GM19397 (cell line): Measurements from ENCODE around the gene MBOAT7.
A peak's percentile ranks its signal among the peaks of the same experiment; 100 is the strongest.
"Not testable (repeated sequence)": the region's sequence is repeated elsewhere in the genome, so short reads cannot be mapped to it uniquely, and the experiment has no call there.

Experiments used
- ATAC-seq: cut with Tn5 transposase; IDR thresholded peaks from one replicate; pipeline ENCODE4 v1.9.1; 2021; ENCODE audit warnings: mild to moderate bottlenecking, moderate library complexity; ENCODE audit not compliant: unreplicated experiment

Gene MBOAT7

DNA sequence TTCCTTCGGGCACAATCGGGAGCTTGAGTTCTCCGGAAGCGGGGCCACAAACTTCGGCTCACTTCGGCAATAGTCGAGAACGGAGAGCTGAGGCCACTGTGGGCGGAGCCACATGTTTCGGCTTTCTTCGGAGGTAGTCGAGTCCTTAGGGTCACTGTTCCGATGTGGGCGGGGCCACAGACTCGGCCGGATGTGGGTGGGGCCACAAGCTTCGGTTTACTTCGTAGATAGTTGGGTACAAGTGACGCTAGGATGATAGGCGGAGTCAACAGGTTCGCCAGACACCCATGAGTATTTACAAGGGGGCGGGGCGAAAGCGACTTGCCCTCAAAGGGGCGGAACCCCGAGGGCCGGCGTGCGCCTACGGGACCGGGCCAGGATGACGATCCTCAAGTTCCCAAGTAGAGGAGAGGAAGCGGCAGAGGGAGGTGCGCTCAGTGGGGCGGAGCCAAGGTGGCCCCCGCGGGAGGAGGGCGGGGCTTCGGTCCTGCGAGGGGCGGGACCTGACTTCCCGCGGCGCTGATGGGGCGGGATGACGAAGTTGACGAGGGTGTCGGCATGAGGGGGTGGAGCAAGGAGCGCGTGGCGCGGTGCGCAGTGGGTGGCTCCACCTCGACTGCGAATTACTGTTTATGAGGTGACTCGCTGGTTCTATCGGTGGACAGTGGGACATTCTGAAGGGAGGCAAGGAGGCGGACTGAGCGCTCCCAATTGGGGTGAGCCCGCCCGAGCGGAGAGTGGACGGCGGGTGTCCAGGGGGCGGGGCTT, 539 bp upstream of the MBOAT7 start:
- peak; percentile 43 for ATAC-seq

DNA sequence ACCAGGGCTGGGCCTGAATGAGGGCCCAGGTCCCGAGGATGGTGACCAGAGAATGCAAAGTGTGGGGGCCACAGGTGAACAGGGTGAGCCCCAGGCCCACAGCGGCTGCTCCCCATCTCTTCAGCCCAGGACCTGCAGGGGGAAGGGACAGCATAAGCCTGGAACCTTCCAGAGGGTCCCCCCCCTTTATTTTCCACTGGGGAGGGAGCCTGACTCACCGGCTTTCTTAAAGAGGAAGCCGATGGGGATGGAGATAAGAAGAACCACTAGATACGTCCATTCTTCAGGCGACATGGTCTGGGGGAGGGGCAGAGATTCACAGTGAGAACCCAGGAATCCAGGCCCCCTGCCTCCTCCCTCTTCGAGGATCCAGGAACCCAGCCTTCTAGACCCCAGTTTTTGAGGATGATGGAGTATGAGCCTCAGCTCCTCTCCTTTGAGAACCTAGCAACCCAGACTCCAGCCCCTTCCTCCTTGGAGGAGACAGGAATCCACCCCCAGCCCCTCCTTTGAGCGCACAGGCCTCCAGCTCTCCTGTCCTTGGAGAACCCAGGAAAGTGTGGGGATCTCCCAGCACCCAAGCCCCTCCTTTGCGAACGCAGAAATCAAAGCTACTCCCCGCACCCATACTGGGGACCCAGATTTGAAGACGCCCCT, 1.0 kb downstream of the MBOAT7 start:
- no peak for ATAC-seq

- no peak for ATAC-seq
Measured at GRCh38 chr19:54186934-54187381, 2.4 kb downstream of the MBOAT7 start.

GRCh38 chr19:54186351-54186750, 3.0 kb downstream of the MBOAT7 start:
- no peak for ATAC-seq

GRCh38 chr19:54183431-54183830, 5.9 kb downstream of the MBOAT7 start:
- ATAC-seq = no peak

DNA sequence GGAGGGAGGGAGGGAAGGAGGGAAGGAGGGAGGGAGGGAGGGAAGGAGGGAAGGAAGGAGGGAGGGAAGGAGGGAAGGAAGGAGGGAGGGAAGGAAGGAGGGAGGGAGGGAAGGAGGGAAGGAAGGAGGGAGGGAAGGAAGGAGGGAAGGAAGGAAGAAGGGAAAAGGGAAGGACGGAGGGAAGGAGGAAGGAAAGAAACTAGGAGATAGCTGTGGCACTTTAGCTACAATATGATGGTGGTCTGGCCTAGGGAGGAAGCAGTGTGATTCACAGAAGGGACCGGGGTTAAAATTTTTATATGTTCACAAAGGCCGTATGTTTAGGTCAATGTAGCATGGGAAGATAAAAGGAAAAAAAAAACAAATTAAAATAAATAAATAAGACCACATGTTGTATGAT, 7.5 kb downstream of the MBOAT7 start:
- not testable (repeated sequence) for ATAC-seq

DNA sequence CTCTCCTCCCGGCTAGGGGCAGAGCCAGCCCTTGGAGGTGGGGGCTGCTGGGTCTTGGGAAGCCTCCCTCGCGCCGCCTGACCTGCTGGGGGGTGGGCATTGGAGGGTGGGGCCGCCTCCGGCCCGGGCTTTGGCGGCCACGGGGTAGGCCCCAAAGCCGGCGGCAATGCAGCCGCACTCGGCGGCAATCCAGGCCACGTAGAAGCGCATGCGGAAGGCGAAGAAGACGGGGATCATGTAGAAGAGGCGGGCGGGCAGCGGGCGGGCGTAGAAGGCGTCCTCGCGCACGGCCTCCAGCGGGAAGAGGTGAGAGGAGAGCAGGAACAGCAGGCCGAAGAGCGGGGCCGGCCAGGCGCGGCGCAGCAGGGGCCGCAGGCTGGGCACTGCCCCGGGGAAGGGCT, 8.7 kb downstream of the MBOAT7 start:
- no peak for ATAC-seq

GRCh38 chr19:54179921-54180461, 9.4 kb downstream of the MBOAT7 start:
- no peak for ATAC-seq

DNA sequence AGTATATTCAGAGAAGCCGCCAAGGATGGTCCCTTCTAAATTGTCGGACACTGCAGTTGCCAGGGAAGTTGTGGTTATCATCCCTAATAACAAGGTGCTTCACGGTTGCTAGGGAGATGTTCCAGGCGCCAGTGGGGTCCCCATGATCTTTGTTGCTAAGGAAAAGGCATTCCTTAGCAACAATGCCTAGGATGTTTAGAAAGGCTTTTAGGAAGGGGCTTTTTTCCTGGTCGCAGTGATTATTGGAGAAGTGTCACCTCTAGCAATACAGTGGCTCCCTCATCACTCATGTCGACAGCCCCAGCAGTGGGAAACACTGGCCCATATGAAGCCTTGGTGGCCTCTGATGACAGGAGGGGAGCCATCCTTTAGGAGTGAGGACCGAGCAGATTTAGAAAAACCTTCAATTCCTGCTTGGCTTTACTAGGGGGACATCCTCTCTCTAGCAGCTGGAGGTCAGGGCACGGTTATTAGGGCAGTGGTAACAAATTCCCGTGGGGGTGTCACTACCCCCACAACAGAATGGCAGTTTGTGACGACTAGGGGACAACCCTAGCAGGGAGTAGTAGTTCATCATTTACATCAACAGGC, 10.0 kb downstream of the MBOAT7 start:
- ATAC-seq = no peak

DNA sequence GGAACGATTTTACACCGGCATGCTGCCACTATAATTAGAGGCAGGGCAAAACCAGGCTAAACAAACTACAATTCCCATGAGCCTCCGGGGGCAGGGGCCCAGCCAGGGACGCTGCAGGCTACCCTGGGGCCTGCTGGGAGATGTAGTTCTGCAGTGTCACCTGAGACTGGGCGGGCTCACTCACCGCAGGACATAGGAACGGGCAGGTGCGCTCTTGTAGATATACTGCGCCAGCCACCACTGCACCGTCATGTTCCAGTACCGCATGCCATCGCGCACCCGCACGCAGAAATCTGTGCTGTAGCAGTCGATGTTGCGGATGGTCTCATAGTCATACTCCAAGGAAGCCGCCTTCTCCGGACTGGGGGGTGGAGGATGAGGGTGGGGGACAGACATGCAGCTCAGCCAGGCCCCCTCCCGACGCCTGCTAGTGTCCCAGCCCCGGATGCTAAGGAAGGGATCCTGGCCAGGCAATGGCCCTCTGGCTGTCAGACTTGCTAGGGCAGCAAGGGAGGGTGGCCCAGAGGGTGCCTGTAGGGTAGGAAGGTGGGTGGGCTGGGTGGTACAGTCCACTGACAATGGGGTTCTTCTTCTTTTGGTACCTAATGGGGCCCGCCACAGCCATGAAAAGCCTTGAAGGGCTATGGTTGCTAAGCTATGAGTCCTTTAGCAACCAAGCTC, 10.7 kb downstream of the MBOAT7 start:
- ATAC-seq = no peak

DNA sequence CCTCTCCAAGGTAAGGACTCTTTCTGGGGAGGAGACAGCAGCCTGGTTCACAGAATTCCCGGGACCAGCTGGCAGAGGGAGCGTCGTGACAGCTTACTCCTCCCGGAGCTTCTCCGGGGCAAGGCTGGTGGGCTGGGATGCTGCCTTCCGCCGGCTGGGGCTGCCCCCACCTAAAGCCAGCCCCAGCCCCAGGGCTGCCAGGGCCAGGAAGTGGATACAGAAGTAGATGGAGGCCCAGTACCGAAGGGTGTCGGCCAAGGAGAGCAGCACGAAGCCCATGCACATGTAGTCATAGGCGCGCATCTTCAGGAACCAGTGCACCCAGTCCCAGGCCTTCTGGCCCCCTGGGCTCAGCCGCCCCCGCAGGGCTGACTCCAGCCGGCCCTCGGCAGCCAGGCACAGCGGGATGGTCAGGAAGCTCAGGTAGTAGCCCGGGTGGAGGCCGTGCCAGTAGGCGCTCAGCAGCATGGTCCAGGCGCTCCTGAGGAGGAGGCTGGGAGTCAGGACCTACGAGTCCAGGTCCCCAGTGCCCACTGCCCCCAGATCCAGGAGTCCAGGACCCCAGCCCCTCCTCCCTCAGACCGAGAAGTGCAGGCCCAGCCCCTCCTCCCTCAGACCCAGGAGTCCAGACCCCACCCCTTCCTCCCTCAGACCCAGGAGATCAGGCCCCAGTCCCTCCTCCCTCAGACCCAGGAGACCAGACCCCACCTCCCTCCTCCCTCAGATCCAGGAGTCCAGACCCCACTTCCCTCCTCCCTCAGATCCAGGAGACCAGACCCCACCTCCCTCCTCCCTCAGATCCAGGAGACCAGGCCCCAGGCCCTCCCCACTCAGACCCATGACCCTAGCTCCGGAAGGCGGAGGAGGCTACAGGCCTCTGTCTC, 15.2 kb downstream of the MBOAT7 start:
- ATAC-seq = no peak

DNA sequence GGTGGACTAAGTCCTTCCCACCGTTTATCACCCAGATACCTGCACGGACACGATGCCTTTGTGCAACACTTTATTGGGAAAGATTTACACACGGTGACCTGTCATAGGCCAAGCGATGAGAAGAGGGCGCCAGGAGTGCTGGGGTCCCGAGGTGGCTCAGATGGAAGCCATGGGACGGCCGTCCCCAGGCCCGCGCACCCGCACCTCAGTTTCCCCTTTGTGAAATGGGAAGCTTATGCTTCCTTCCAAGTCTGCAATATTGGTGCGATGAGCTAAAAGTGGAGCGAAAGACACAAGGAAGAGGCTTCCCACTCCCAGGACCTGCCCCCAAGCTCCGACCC, 16.1 kb downstream of the MBOAT7 start:
- no peak for ATAC-seq

DNA sequence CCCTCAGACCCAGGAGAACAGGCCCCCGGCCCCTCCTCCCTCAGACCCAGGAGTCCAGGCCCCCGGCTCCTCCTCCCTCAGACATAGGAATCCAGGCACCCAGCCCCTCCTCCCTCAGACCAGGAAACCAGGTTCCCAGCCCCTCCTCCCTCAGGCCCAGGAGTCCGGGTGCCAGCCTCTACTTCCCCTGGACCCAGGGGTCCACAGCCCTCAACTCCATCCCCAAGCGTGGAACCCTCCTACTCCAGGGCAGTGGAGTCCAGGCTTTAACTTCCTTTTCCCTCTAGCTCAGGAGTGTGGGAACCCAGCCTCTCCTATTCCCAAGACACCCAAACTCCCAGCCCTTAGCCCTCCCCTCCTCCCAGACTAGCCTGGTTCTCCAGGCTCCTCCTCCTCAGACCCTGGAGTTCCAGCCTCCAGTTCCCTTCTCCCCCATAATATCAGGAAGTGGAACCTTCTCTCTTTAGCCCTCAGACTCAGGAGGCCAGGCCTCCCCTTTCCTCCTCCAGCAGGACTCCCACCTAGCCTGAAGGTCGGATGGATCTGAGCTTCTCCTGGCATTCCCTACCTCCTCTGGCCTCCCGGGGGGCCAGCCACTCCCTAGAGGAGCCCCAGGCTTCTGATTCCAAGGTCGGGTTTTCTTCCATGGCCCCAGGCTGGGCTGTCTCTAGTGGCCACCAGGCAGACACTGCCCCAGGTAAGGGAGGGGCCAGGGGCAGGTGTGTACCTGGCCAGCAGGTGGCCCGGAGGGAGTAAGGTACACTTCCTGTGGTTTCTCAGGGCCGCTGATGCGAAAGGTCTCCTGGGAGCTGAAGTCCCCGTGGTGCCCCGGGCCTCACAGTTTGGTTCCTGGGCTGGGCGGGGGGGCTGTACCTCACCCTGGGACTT, 16.7 kb downstream of the MBOAT7 start, which contains the start of gene TMC4:
Gene TMC4, minus strand, starts transcription at position 690 of the 888 bp plus-strand sequence. Its CDS starts 43 bp downstream, at position 647.
- no peak for ATAC-seq

- not testable (repeated sequence) for ATAC-seq
Measured at GRCh38 chr19:54171736-54172431, 17.5 kb downstream of the MBOAT7 start.

GRCh38 chr19:54169149-54169740, 20.1 kb downstream of the MBOAT7 start:
- ATAC-seq = no peak

GRCh38 chr19:54168174-54168917, 21.0 kb downstream of the MBOAT7 start:
- ATAC-seq = peak; percentile 50

DNA sequence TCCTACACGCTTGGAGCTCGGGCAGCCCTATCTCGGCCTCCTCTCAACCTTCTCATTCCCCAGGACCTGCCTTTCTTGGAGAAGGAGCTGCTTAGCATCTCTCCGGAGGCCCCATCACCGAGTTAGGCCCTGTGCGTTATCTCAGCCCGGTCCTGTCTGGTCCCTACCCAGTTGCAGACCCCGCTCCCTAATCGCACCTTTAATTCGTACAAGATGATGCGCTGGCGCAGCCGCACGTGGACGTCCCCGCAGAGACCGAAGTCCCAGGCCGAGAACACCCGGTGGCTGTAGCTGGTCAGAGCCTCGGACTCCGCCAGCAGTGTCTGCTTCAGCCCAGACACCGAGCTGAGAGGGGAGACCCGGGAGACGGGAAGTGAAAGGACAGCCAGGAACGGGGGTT, 24.2 kb downstream of the MBOAT7 start:
- ATAC-seq = no peak
